ENCODE results near the gene KATNIP.

- no peak for TF ChIP-seq L3MBTL2 (conservative IDR thresholded peaks at IDR 0.05)
- no peak for TF ChIP-seq ELF4 (IDR thresholded peaks at IDR 0.05)
- TF ChIP-seq FOXM1 (IDR thresholded peaks at IDR 0.05; ENCODE audit: borderline replicate concordance): no peak
- no peak for TF ChIP-seq PKNOX1 (IDR thresholded peaks at IDR 0.05)
- no peak for TF ChIP-seq BHLHE40 (IDR thresholded peaks at IDR 0.05; ENCODE audit: borderline replicate concordance)
- TF ChIP-seq ZNF384 (IDR thresholded peaks at IDR 0.05): no peak
- TF ChIP-seq HDGF (IDR thresholded peaks at IDR 0.05; ENCODE audit: borderline replicate concordance): no peak
- TF ChIP-seq NFRKB (IDR thresholded peaks at IDR 0.05): no peak
- no peak for TF ChIP-seq FOXK2 (IDR thresholded peaks at IDR 0.05)
- no peak for TF ChIP-seq LEF1 (IDR thresholded peaks at IDR 0.05; ENCODE audit: borderline replicate concordance)
- no peak for TF ChIP-seq SP1 (IDR thresholded peaks at IDR 0.05)
Observed at GRCh38 chr16:27543801-27544200, 6.1 kb upstream of the KATNIP start.
